Neural progenitor cell (in vitro differentiated cells): ENCODE data around the gene TBXA2R. TPM values are rescaled to one million over a fixed set of nuclear protein-coding genes. Genes with fewer than 3 reads are reported as not detected.

ENCODE experiments used
- DNase-seq: peaks from one replicate; pipeline ENCODE4 v3.0.0-alpha.2; 2016; ENCODE audit warnings: low spot score
- H2AFZ ChIP-seq: fragments of 200-600 bp; sonication (generic); replicated peaks from 2 replicates; pipeline ENCODE4 v1.6.1; 2016; ENCODE audit warnings: antibody characterized with exemption
- H3F3A ChIP-seq: fragments of 200-600 bp; sonication (generic); 2 replicates; pipeline ENCODE4 v1.6.1; 2016; ENCODE audit warnings: antibody characterized with exemption, low read depth
- H3K27ac ChIP-seq: fragments of 200-600 bp; sonication (generic); 2 replicates; pipeline ENCODE4 v1.5.1; 2016; ENCODE audit warnings: mild to moderate bottlenecking
- H3K27me3 ChIP-seq: fragments of 200-600 bp; sonication (generic); 2 replicates; pipeline ENCODE4 v1.6.1; 2016; ENCODE audit warnings: mild to moderate bottlenecking, moderate library complexity
- H3K36me3 ChIP-seq: fragments of 200-600 bp; sonication (generic); 2 replicates; pipeline ENCODE4 v1.5.1; 2016
- H3K4me1 ChIP-seq: fragments of 200-600 bp; sonication (generic); 2 replicates; pipeline ENCODE4 v1.6.1; 2016; ENCODE audit warnings: mixed run types
- H3K4me2 ChIP-seq: fragments of 200-600 bp; sonication (generic); 2 replicates; pipeline ENCODE4 v1.6.1; 2016
- H3K4me3 ChIP-seq: fragments of 200-600 bp; sonication (generic); 2 replicates; pipeline ENCODE4 v1.5.1; 2016
- H3K79me2 ChIP-seq: fragments of 200-600 bp; sonication (generic); 2 replicates; pipeline ENCODE4 v1.6.1; 2016; ENCODE audit warnings: low read depth
- H3K9ac ChIP-seq: fragments of 200-600 bp; sonication (generic); 2 replicates; pipeline ENCODE4 v1.6.1; 2016
- H3K9me3 ChIP-seq: fragments of 200-600 bp; sonication (generic); 2 replicates; pipeline ENCODE4 v1.5.1; 2016; ENCODE audit warnings: low read depth
- H4K20me1 ChIP-seq: fragments of 200-600 bp; sonication (generic); 2 replicates; pipeline ENCODE4 v1.6.1; 2016; ENCODE audit warnings: low read depth
- H3K27ac Mint-ChIP-seq: 3 replicates; pipeline ENCODE4 v1.8.0; 2021; ENCODE audit warnings: mixed read lengths
- H3K27me3 Mint-ChIP-seq: 2 replicates; pipeline ENCODE4 v1.8.0; 2022; ENCODE audit warnings: low read depth, mild to moderate bottlenecking, inconsistent platforms, moderate library complexity, mixed read lengths; ENCODE audit not compliant: insufficient read depth
- H3K36me3 Mint-ChIP-seq: 3 replicates; pipeline ENCODE4 v1.8.0; 2021; ENCODE audit warnings: mixed read lengths
- H3K4me1 Mint-ChIP-seq: 3 replicates; pipeline ENCODE4 v1.8.0; 2021; ENCODE audit warnings: mixed read lengths
- H3K4me3 Mint-ChIP-seq: 3 replicates; pipeline ENCODE4 v1.8.0; 2021; ENCODE audit warnings: mild to moderate bottlenecking, moderate library complexity, mixed read lengths
- H3K9me3 Mint-ChIP-seq: 3 replicates; pipeline ENCODE4 v1.8.0; 2020; ENCODE audit warnings: mixed read lengths
- CTCF ChIP-seq: fragments of 200-600 bp; sonication (generic); IDR thresholded peaks from 2 replicates; pipeline ENCODE4 v1.5.1; 2017; ENCODE audit warnings: antibody characterized with exemption, mild to moderate bottlenecking
- EZH2 ChIP-seq: fragments of 200-600 bp; sonication (generic); IDR thresholded peaks from 2 replicates; pipeline ENCODE4 v1.6.1; 2017; ENCODE audit warnings: antibody characterized with exemption, mild to moderate bottlenecking, moderate library complexity
- EZH2phosphoT487 ChIP-seq: fragments of 200-600 bp; sonication (generic); IDR thresholded peaks from 2 replicates; pipeline ENCODE4 v1.6.1; 2017; ENCODE audit warnings: antibody characterized with exemption
- total RNA-seq: library from RNA; depleted of rRNA; stranded (reverse); fragments of >200 nt; gene quantifications from 2 replicates; pipeline ENCODE4 v1.2.3, GENCODE V29; 2015; ENCODE audit warnings: low replicate concordance

TBXA2R gene
- total RNA-seq, 1 donor from 2014 or later, result not detected

- H3K27me3 ChIP-seq, result peaks cover 91% of the 10 kb centered on the region
- peaks cover 11% of the 10 kb centered on the region for H3K4me1 ChIP-seq
- peak overlapping the region; percentile 41 for H3K4me3 Mint-ChIP-seq
- no peaks in the 10 kb centered on the region for H3K9me3 Mint-ChIP-seq
- H3K36me3 ChIP-seq, result no peaks in the 10 kb centered on the region
- peaks cover 2% of the 10 kb centered on the region for H3K36me3 Mint-ChIP-seq
- H3K9me3 ChIP-seq, result no peaks in the 10 kb centered on the region
- H2AFZ ChIP-seq, result no peak overlapping the region
- H3K79me2 ChIP-seq, result no peaks in the 10 kb centered on the region
- DNase-seq, result no peak
- H3K4me2 ChIP-seq, result no peak overlapping the region
- peaks cover 17% of the 10 kb centered on the region for H3K27me3 Mint-ChIP-seq
- H3K4me3 ChIP-seq, result no peak overlapping the region
- H3K9ac ChIP-seq, result no peak overlapping the region
- peaks cover 8% of the 10 kb centered on the region for H3K4me1 Mint-ChIP-seq
- H3K27ac Mint-ChIP-seq, result no peak overlapping the region
- H4K20me1 ChIP-seq, result peaks cover 33% of the 10 kb centered on the region
- no peak for TF ChIP-seq EZH2phosphoT487
- TF ChIP-seq EZH2, result no peak
- TF ChIP-seq CTCF, result no peak
- no peak overlapping the region for H3K27ac ChIP-seq
- H3F3A ChIP-seq, result peaks cover 25% of the 10 kb centered on the region
These were observed 26.3 kb downstream of the TBXA2R start for GRCh38 chr19:3580156-3580934.

GRCh38 chr19:3578390-3578789, 28.3 kb downstream of the TBXA2R start:
- Histone ChIP-seq H3F3A (peaks cover 36% of the 10 kb centered on the region), H4K20me1 (peaks cover 52% of the 10 kb centered on the region), H3K4me2 (no peak overlapping the region), H3K9ac (no peak overlapping the region), H2AFZ (no peak overlapping the region), H3K4me1 (peaks cover 11% of the 10 kb centered on the region), H3K36me3 (no peaks in the 10 kb centered on the region), H3K9me3 (no peaks in the 10 kb centered on the region), H3K4me3 (no peak overlapping the region), H3K27me3 (peaks cover 79% of the 10 kb centered on the region), H3K27ac (no peak overlapping the region), H3K79me2 (peaks cover under 1% of the 10 kb centered on the region)
- Mint-ChIP-seq H3K9me3 (no peaks in the 10 kb centered on the region), H3K27ac (no peak overlapping the region), H3K27me3 (peaks cover 9% of the 10 kb centered on the region), H3K36me3 (peaks cover 7% of the 10 kb centered on the region), H3K4me3 (no peak overlapping the region), H3K4me1 (peaks cover 15% of the 10 kb centered on the region)
- no peak for DNase-seq
- TF ChIP-seq EZH2phosphoT487, result no peak
- TF ChIP-seq CTCF, result no peak
- TF ChIP-seq EZH2, result no peak

- Mint-ChIP-seq H3K4me1 (peaks cover 15% of the 10 kb centered on the region), H3K27ac (no peak overlapping the region), H3K9me3 (no peaks in the 10 kb centered on the region), H3K27me3 (peaks cover 7% of the 10 kb centered on the region), H3K4me3 (no peak overlapping the region), H3K36me3 (peaks cover 7% of the 10 kb centered on the region)
- H3K27ac ChIP-seq, result no peak overlapping the region
- DNase-seq, result peak; percentile 35
- TF ChIP-seq EZH2 (peak; percentile 75), EZH2phosphoT487 (peak; percentile 68), CTCF (no peak)
- peak overlapping the region; percentile 50 for H3K4me3 ChIP-seq
- H3K79me2 ChIP-seq, result peaks cover 6% of the 10 kb centered on the region
- peaks cover 74% of the 10 kb centered on the region for H3K27me3 ChIP-seq
- H3K36me3 ChIP-seq, result no peaks in the 10 kb centered on the region
- H4K20me1 ChIP-seq, result peaks cover 57% of the 10 kb centered on the region
- H3K9ac ChIP-seq, result no peak overlapping the region
- no peak overlapping the region for H2AFZ ChIP-seq
- peak overlapping the region; percentile 80 for H3K4me2 ChIP-seq
- peaks cover 11% of the 10 kb centered on the region for H3K4me1 ChIP-seq
- H3K9me3 ChIP-seq, result no peaks in the 10 kb centered on the region
- peaks cover 36% of the 10 kb centered on the region for H3F3A ChIP-seq
These were observed 28.8 kb downstream of the TBXA2R start for GRCh38 chr19:3577723-3578344.
